PFSK-1 (cell line): ENCODE results near the gene ZNF32.

ENCODE experiments used
- POLR2AphosphoS5 ChIP-seq: IDR thresholded peaks from 2 replicates; pipeline ENCODE4 v1.6.1; 2012; ENCODE audit warnings: low read depth, mild to moderate bottlenecking, control low read depth, low read length, moderate library complexity
- SIN3A ChIP-seq: IDR thresholded peaks from 2 replicates; pipeline ENCODE4 v1.6.1; 2012; ENCODE audit warnings: mild to moderate bottlenecking, low read length, moderate library complexity, borderline replicate concordance; ENCODE audit not compliant: insufficient read depth
- TAF1 ChIP-seq: IDR thresholded peaks from 2 replicates; pipeline ENCODE4 v1.6.1; 2012; ENCODE audit warnings: low read length, control low read depth, borderline replicate concordance; ENCODE audit not compliant: insufficient read depth
- TF ChIP-seq, protein P1 (sequence below), 2 experiments: IDR thresholded peaks; 2 replicates each; pipeline versions ENCODE4 v1.6.1 to v1.8.0; 2011 to 2012; ENCODE audit warnings: low read depth in 2 of 2, low read length in 2 of 2, control low read depth in 1 of 2, inconsistent platforms in 1 of 2, mild to moderate bottlenecking in 1 of 2, moderate library complexity in 1 of 2; ENCODE audit not compliant: insufficient read depth in 1 of 2

DNA sequence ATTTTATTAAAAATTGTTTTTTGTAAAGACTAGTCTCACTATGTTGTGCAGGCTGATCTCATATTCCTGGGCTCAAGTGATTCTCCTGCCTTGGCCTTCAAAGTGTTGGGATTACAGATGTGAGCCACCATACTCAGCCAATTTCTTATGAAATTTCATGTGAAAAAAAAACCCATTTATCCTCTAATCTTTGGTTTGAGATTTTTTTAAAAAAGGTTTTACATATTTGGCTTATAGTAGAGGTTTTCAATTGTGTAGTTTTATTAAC, 35.5 kb upstream of the ZNF32 start:
- TF ChIP-seq POLR2AphosphoS5 (no peak), SIN3A (no peak), TAF1 (no peak)
- TF ChIP-seq, protein P1, sequence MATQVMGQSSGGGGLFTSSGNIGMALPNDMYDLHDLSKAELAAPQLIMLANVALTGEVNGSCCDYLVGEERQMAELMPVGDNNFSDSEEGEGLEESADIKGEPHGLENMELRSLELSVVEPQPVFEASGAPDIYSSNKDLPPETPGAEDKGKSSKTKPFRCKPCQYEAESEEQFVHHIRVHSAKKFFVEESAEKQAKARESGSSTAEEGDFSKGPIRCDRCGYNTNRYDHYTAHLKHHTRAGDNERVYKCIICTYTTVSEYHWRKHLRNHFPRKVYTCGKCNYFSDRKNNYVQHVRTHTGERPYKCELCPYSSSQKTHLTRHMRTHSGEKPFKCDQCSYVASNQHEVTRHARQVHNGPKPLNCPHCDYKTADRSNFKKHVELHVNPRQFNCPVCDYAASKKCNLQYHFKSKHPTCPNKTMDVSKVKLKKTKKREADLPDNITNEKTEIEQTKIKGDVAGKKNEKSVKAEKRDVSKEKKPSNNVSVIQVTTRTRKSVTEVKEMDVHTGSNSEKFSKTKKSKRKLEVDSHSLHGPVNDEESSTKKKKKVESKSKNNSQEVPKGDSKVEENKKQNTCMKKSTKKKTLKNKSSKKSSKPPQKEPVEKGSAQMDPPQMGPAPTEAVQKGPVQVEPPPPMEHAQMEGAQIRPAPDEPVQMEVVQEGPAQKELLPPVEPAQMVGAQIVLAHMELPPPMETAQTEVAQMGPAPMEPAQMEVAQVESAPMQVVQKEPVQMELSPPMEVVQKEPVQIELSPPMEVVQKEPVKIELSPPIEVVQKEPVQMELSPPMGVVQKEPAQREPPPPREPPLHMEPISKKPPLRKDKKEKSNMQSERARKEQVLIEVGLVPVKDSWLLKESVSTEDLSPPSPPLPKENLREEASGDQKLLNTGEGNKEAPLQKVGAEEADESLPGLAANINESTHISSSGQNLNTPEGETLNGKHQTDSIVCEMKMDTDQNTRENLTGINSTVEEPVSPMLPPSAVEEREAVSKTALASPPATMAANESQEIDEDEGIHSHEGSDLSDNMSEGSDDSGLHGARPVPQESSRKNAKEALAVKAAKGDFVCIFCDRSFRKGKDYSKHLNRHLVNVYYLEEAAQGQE (IDR thresholded peaks at IDR 0.05; ENCODE audit: insufficient read depth in 1 of 2, low read depth in 2 of 2, low read length in 2 of 2), result no peak
